ENCODE data around the gene ZNF804B. TPM values are rescaled to one million over a fixed set of nuclear protein-coding genes. Genes with fewer than 3 reads are reported as not detected.

ZNF804B gene
- total and polyA plus RNA-seq, 2 donors, result 0.02 TPM; not detected in 1

DNA sequence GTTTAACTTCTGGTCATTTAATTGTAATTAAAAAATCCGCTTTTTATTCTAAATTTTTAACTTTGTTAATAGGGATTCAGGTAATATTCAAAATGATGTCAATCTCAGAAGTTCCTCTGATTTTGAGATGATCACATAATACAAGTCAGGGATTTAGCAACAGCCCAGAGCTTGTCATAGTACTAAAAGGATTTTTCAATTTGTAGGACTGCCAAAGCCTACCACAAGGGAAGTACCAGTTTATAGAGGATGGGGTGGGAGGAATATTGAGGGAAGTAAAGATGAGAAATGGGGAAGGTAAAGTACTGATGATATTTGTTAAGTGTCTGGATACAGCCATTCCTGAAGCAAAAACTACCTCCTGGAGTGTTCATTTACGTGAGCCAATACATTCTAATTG lies 314.3 kb downstream of the ZNF804B start:
- Histone ChIP-seq H3K27me3 (ENCODE audit: control insufficient read depth in 2 of 2, insufficient read depth in 1 of 2, low read length in 1 of 2) (no peaks in the 10 kb centered on the region), H3K27ac (ENCODE audit: low read depth in 1 of 2, low read length in 1 of 2) (no peak overlapping the region), H3K36me3 (ENCODE audit: control insufficient read depth in 2 of 2, insufficient read depth in 2 of 2, low read length in 1 of 2) (no peaks in the 10 kb centered on the region), H3K4me1 (ENCODE audit: control insufficient read depth in 2 of 2, insufficient read depth in 2 of 2, low read length in 2 of 2) (no peaks in the 10 kb centered on the region), H3K4me3 (ENCODE audit: low read length in 2 of 2) (no peak overlapping the region), H3K9me3 (ENCODE audit: control insufficient read depth in 2 of 2, insufficient read depth in 1 of 2, low read length in 1 of 2) (no peaks in the 10 kb centered on the region)
- WGBS, result 89% methylated on average over 2 of the region's 2 CpGs
- DNase-seq (ENCODE audit: low read depth in 6 of 9, low spot score in 9 of 9), result no peak

DNA sequence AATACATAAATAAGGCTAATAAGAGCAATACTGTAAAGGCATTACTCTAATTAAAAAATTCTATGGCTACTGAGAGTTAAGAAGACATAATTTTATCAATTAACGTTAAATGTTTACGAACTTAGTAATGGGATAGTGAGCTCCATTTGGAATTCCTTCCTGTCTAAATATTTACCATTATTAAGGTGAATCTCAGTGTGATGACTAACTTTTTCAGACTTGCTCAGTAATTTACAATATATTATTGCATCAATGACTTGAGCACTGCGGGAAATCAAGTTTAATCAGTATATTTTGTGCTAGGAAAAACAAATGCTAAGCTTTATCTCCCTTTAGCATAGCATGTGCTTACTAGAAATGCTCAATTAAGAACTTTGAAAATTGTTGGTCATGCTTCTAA lies 318.5 kb downstream of the ZNF804B start:
- Histone ChIP-seq H3K4me3 (ENCODE audit: low read length in 2 of 2) (no peak overlapping the region), H3K36me3 (ENCODE audit: control insufficient read depth in 2 of 2, insufficient read depth in 2 of 2, low read length in 1 of 2) (no peaks in the 10 kb centered on the region), H3K27ac (ENCODE audit: low read depth in 1 of 2, low read length in 1 of 2) (no peak overlapping the region), H3K4me1 (ENCODE audit: control insufficient read depth in 2 of 2, insufficient read depth in 2 of 2, low read length in 2 of 2) (no peaks in the 10 kb centered on the region), H3K27me3 (ENCODE audit: control insufficient read depth in 2 of 2, insufficient read depth in 1 of 2, low read length in 1 of 2) (no peaks in the 10 kb centered on the region), H3K9me3 (ENCODE audit: control insufficient read depth in 2 of 2, insufficient read depth in 1 of 2, low read length in 1 of 2) (no peaks in the 10 kb centered on the region)
- DNase-seq (ENCODE audit: low read depth in 6 of 9, low spot score in 9 of 9), result no peak
- WGBS, result 97% methylated on average over 3 of the region's 3 CpGs

DNA sequence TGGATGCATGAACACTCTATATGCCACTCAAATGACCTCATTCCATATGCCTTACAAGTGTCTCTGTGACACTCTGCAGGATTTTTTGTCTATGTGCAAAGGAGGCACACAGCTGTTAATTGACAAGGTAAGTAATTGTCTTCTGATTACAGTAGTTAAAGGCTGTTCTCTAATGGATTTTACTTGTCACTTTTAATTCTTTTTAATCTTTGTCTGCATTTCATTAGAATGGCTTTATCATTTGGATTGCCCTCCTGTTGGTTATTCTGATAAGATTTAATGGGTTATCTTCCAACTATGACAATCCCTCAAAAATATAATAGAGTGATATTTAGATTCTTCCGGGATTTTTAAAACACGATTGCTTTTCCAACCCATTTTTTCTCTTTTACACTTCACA lies 326.1 kb downstream of the ZNF804B start:
- no peaks in the 10 kb centered on the region for H3K36me3 ChIP-seq (ENCODE audit: control insufficient read depth in 2 of 2, insufficient read depth in 2 of 2, low read length in 1 of 2)
- H3K27me3 ChIP-seq (ENCODE audit: control insufficient read depth in 2 of 2, insufficient read depth in 1 of 2, low read length in 1 of 2), result no peaks in the 10 kb centered on the region
- H3K4me3 ChIP-seq (ENCODE audit: low read length in 2 of 2), result no peak overlapping the region
- 96% methylated on average over 2 of the region's 2 CpGs for WGBS
- no peak overlapping the region for H3K27ac ChIP-seq (ENCODE audit: low read depth in 1 of 2, low read length in 1 of 2)
- no peaks in the 10 kb centered on the region for H3K4me1 ChIP-seq (ENCODE audit: control insufficient read depth in 2 of 2, insufficient read depth in 2 of 2, low read length in 2 of 2)
- DNase-seq (ENCODE audit: low read depth in 6 of 9, low spot score in 9 of 9), result no peak
- no peaks in the 10 kb centered on the region for H3K9me3 ChIP-seq (ENCODE audit: control insufficient read depth in 2 of 2, insufficient read depth in 1 of 2, low read length in 1 of 2)

DNA sequence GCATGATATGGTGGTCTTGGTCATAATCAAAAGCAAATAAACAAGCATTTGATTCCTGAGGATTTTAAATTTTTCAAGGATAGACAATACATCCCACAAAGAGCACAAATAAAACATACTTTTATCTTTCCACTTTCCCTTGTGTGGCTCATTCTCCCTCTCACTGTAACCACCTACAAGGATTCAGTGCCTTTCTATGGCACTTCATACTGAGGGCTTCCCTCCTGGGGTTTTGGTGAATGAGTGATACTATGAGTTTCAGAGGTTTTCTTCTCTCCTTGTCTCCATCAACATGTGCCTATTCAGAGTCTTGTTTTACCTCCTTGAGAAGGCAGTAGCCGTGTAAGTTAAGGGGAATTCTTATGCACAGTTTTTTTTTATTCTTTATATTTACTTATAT lies 332.1 kb downstream of the ZNF804B start:
- no peak for DNase-seq (ENCODE audit: low read depth in 6 of 9, low spot score in 9 of 9)
- no peaks in the 10 kb centered on the region for H3K36me3 ChIP-seq (ENCODE audit: control insufficient read depth in 2 of 2, insufficient read depth in 2 of 2, low read length in 1 of 2)
- no peak overlapping the region for H3K27ac ChIP-seq (ENCODE audit: low read depth in 1 of 2, low read length in 1 of 2)
- 91% methylated on average over 1 of the region's 1 CpG for WGBS
- no peaks in the 10 kb centered on the region for H3K9me3 ChIP-seq (ENCODE audit: control insufficient read depth in 2 of 2, insufficient read depth in 1 of 2, low read length in 1 of 2)
- H3K4me1 ChIP-seq (ENCODE audit: control insufficient read depth in 2 of 2, insufficient read depth in 2 of 2, low read length in 2 of 2), result no peaks in the 10 kb centered on the region
- H3K4me3 ChIP-seq (ENCODE audit: low read length in 2 of 2), result no peak overlapping the region
- H3K27me3 ChIP-seq (ENCODE audit: control insufficient read depth in 2 of 2, insufficient read depth in 1 of 2, low read length in 1 of 2), result no peaks in the 10 kb centered on the region

DNA sequence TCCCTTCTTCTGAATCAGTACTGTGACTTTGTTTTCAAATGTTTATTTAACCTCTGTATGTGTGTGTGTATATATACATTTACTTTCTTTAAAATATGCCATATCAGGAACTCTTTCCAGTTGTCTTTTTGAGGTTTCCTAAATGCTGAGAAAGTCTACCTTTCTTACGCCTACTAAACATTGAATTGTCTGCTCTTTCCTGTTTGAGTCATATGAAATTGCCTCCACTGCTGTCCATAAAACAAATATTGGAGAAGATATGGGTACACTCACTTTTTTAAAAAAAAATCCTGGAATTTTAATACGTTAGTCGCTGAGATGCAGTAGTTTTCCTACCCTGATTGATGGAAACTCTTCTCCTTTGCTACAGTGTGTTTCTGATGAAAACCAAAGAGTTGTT lies 334.8 kb downstream of the ZNF804B start:
- Histone ChIP-seq H3K27me3 (ENCODE audit: control insufficient read depth in 2 of 2, insufficient read depth in 1 of 2, low read length in 1 of 2) (no peaks in the 10 kb centered on the region), H3K9me3 (ENCODE audit: control insufficient read depth in 2 of 2, insufficient read depth in 1 of 2, low read length in 1 of 2) (no peaks in the 10 kb centered on the region), H3K4me3 (ENCODE audit: low read length in 2 of 2) (no peak overlapping the region), H3K36me3 (ENCODE audit: control insufficient read depth in 2 of 2, insufficient read depth in 2 of 2, low read length in 1 of 2) (no peaks in the 10 kb centered on the region), H3K4me1 (ENCODE audit: control insufficient read depth in 2 of 2, insufficient read depth in 2 of 2, low read length in 2 of 2) (no peaks in the 10 kb centered on the region), H3K27ac (ENCODE audit: low read depth in 1 of 2, low read length in 1 of 2) (no peak overlapping the region)
- 93% methylated on average over 3 of the region's 3 CpGs for WGBS
- DNase-seq (ENCODE audit: low read depth in 6 of 9, low spot score in 9 of 9), result no peak

DNA sequence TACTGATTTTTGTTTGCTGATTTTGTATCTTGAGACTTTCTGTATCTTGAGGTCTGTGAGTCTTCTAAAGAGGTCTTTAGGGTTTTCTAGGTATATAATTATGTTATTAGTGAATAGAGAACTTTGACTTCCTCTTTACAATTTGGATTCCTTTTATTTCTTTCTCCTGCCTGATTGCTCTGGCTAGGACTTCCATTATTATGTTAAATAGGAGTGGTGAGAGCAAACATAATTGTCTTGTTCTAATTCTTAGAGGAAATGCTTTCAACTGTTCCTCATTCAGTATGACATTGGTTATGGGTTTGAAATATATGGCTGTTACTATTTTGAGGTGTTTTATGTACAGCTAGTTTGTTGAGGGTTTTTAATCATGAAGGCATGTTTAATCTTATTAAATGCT lies 344.1 kb downstream of the ZNF804B start:
- no peaks in the 10 kb centered on the region for H3K36me3 ChIP-seq (ENCODE audit: control insufficient read depth in 2 of 2, insufficient read depth in 2 of 2, low read length in 1 of 2)
- H3K27me3 ChIP-seq (ENCODE audit: control insufficient read depth in 2 of 2, insufficient read depth in 1 of 2, low read length in 1 of 2), result no peaks in the 10 kb centered on the region
- no peaks in the 10 kb centered on the region for H3K4me1 ChIP-seq (ENCODE audit: control insufficient read depth in 2 of 2, insufficient read depth in 2 of 2, low read length in 2 of 2)
- H3K27ac ChIP-seq (ENCODE audit: low read depth in 1 of 2, low read length in 1 of 2), result no peak overlapping the region
- DNase-seq (ENCODE audit: low read depth in 6 of 9, low spot score in 9 of 9), result no peak
- H3K4me3 ChIP-seq (ENCODE audit: low read length in 2 of 2), result no peak overlapping the region
- H3K9me3 ChIP-seq (ENCODE audit: control insufficient read depth in 2 of 2, insufficient read depth in 1 of 2, low read length in 1 of 2), result no peaks in the 10 kb centered on the region

DNA sequence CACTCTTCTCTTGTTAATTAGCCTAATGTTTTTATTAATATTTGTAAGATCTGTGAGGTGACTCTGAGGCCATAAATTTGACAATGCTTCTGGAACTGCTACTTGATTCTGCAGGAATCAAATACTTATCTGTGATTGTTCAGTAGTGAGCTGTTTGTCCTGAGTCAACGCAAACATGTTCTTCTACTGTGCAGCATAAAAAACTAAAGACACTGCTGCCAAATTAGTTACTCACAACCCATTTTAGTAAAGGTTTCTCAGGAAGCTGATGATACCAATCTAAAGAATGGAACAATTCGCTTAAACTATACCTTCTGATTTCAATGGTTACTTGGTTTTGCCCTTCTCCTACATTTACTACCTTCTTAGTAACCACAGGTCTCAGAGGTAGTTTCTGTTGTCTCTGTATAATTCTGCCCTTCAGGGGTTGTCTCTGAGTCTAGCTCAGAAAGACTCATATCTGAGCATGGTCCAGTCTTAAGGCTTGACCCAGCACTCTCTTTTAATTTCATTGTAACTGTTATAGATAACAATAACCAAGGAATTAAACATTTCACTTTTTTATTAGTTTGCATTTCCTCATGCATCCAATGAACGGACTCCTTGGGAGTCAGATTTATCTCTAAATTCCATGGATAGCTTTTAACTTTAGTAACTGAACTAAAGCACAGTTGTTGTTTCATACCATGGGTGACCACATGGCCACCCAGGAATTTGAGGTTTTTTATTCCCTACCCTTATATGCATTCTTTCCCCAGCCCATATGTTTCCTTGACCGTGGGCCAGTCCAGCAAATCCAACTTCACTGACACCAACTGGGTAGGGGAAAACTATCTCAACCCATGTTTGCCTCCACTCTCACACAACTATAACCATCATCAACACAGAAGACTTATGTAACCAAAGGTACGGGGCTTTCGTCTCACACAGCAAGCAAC lies 345.5 kb downstream of the ZNF804B start:
- H3K4me1 ChIP-seq (ENCODE audit: control insufficient read depth in 2 of 2, insufficient read depth in 2 of 2, low read length in 2 of 2), result no peaks in the 10 kb centered on the region
- H3K9me3 ChIP-seq (ENCODE audit: control insufficient read depth in 2 of 2, insufficient read depth in 1 of 2, low read length in 1 of 2), result no peaks in the 10 kb centered on the region
- no peaks in the 10 kb centered on the region for H3K27me3 ChIP-seq (ENCODE audit: control insufficient read depth in 2 of 2, insufficient read depth in 1 of 2, low read length in 1 of 2)
- H3K27ac ChIP-seq (ENCODE audit: low read depth in 1 of 2, low read length in 1 of 2), result no peak overlapping the region
- no peaks in the 10 kb centered on the region for H3K36me3 ChIP-seq (ENCODE audit: control insufficient read depth in 2 of 2, insufficient read depth in 2 of 2, low read length in 1 of 2)
- DNase-seq (ENCODE audit: low read depth in 6 of 9, low spot score in 9 of 9), result no peak
- H3K4me3 ChIP-seq (ENCODE audit: low read length in 2 of 2), result no peak overlapping the region
- 95% methylated on average over 6 of the region's 6 CpGs for WGBS

DNA sequence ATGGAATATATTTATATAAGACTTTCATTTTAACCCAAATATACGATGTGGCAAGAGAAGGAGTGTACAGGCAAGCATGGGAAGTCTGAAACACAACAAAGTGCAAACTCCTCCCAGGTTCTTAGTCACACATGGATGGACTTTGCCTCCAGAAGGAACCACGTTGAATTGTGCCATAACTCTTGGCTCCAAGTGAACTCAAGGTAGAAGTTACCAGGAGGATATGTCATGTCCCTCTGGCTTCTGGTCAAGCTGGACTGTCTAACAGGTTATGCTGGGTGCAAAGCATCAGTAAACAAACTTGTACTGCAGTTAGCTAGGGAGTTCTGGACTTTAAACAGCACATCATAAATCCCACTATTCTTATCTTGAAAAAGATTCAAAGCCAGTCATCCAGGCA lies 364.4 kb downstream of the ZNF804B start:
- Histone ChIP-seq H3K4me1 (ENCODE audit: control insufficient read depth in 2 of 2, insufficient read depth in 2 of 2, low read length in 2 of 2) (no peaks in the 10 kb centered on the region), H3K4me3 (ENCODE audit: low read length in 2 of 2) (no peak overlapping the region), H3K27ac (ENCODE audit: low read depth in 1 of 2, low read length in 1 of 2) (no peak overlapping the region), H3K36me3 (ENCODE audit: control insufficient read depth in 2 of 2, insufficient read depth in 2 of 2, low read length in 1 of 2) (no peaks in the 10 kb centered on the region), H3K27me3 (ENCODE audit: control insufficient read depth in 2 of 2, insufficient read depth in 1 of 2, low read length in 1 of 2) (no peaks in the 10 kb centered on the region), H3K9me3 (ENCODE audit: control insufficient read depth in 2 of 2, insufficient read depth in 1 of 2, low read length in 1 of 2) (no peaks in the 10 kb centered on the region)
- no peak for DNase-seq (ENCODE audit: low read depth in 6 of 9, low spot score in 9 of 9)
- 71% methylated on average over 2 of the region's 2 CpGs for WGBS

DNA sequence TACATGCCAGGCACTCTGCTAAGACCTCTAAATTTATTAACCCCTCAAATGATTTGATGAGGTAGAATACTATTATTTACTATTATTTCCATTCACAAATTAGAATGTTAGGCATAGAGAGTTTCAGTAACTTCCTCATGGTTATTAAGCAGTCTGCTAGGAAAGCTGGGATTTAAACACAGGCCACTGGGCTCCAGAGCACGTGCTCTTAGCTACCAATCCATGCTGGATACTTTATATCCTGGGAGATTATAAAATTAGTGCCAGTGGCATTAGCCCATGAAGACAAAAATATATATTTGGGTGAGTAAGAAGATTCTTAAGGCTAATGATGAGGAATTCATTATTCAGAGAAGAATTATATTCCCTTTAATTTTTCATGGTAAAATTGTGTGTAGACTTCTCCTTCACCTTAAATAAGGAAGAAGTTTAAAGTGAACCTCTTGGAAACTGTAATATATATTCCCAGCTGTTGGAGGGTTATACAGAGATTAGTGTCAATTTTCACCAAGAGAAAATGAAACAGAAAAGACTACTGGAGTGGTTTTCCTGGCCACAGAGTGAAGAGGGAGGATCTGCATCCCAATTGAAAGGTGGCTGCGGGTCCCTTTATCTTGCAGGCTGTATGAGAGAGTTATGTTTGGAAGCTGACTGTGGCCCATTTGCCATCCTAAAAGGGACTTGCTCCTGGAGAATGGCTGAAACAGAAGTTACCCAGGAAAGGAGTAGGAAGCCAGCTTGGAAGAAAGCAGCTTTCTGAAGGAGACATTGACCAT lies 370.3 kb downstream of the ZNF804B start:
- H3K27ac ChIP-seq (ENCODE audit: low read depth in 1 of 2, low read length in 1 of 2), result no peak overlapping the region
- H3K36me3 ChIP-seq (ENCODE audit: control insufficient read depth in 2 of 2, insufficient read depth in 2 of 2, low read length in 1 of 2), result no peaks in the 10 kb centered on the region
- H3K27me3 ChIP-seq (ENCODE audit: control insufficient read depth in 2 of 2, insufficient read depth in 1 of 2, low read length in 1 of 2), result no peaks in the 10 kb centered on the region
- H3K9me3 ChIP-seq (ENCODE audit: control insufficient read depth in 2 of 2, insufficient read depth in 1 of 2, low read length in 1 of 2), result no peaks in the 10 kb centered on the region
- H3K4me1 ChIP-seq (ENCODE audit: control insufficient read depth in 2 of 2, insufficient read depth in 2 of 2, low read length in 2 of 2), result no peaks in the 10 kb centered on the region
- H3K4me3 ChIP-seq (ENCODE audit: low read length in 2 of 2), result no peak overlapping the region
- 74% methylated on average over 2 of the region's 2 CpGs for WGBS
- no peak for DNase-seq (ENCODE audit: low read depth in 6 of 9, low spot score in 9 of 9)

Data from thymus (tissue), 11 donors.